HG03045 (cell line): Measurements from ENCODE around the gene FIGNL2.

ENCODE experiments used
- ATAC-seq: cut with Tn5 transposase; IDR thresholded peaks from one replicate; pipeline ENCODE4 v1.9.1; 2021; ENCODE audit warnings: mild to moderate bottlenecking, moderate library complexity; ENCODE audit not compliant: unreplicated experiment

FIGNL2 gene

GRCh38 chr12:51784688-51785087, 63.8 kb downstream of the FIGNL2 start:
- no peak for ATAC-seq

GRCh38 chr12:51779876-51780275, 68.6 kb downstream of the FIGNL2 start:
- ATAC-seq: no peak

- no peak for ATAC-seq
Observed at GRCh38 chr12:51777973-51778372, 70.5 kb downstream of the FIGNL2 start.

- no peak for ATAC-seq
Observed at GRCh38 chr12:51777457-51777856, 71.1 kb downstream of the FIGNL2 start.

DNA sequence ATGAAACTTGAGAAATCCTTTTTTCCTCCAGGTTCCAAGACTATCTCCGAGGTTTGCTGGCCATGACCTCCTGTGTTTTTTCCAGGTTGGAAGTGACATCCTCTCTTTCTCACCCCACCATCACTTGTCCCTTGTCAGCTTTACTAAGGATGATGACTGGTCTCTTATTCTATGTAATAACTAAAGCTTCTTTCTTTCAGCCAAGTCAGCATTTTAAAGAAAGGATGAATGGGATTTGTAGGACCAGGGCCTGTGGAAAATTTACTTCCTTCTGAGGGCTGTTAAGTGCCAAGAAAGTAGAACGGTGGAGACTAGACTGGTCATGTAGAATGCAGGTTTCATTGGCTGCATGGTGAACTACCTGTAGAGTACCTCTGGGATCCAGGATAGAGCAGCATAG, 73.6 kb downstream of the FIGNL2 start:
- no peak for ATAC-seq

DNA sequence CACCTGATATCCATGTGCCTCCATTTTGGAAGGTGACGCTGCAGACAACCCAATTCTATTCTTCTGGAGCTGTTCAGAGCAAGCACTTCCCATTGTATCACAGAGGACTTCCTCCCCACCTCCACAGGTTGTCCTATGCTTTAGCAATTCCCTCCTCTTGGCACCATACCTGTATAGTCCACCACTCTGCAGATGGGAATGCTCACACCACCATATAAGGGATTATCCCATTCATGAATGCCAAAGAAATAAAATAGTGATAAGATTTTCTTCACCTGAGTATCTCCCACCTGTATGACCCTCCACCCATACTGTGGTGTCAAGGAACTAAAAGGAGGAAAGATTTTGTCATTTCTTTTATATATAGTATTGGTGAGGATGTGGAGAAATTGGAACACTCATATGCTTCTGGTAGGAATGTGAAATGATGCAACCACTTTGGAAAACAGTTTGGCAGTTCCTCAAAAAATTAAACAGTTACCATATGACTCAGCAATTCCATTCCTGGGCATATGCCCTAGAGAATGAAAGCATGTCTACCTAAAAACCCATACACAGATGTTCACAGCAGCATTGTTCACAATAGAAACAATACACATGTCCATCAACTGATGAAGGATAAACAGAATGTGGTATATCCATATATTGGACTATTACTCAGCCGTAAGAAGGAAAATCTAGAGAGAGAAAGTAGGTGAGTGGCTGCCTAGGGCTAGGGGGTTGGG, 75.2 kb downstream of the FIGNL2 start:
- ATAC-seq: no peak

DNA sequence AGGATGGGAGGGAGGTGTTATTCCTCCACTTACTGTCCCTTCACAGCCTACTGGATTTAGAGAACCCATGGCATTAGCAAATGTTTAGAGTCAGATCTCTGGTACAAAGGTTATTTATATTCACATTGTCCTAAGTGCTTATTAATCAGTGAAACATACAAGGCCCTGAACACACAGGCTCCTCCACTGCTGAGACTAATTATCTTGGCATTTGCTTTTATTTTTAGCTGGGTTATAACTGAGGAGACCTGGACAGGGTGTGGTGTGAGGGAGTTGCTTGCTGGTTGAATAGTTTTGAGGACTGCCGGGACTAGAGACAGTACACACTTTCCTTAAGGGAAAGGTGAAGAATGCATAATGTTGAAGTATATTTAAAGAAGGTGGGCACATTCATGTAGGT, 77.5 kb downstream of the FIGNL2 start:
- ATAC-seq: no peak
